HG02759 (cell line): ENCODE results near the gene SCN1B.
A peak's percentile ranks its signal among the peaks of the same experiment; 100 is the strongest.
"Not testable (repeated sequence)": the region's sequence is repeated elsewhere in the genome, so short reads cannot be mapped to it uniquely, and the experiment has no call there.

Experiments
- ATAC-seq: cut with Tn5 transposase; IDR thresholded peaks from one replicate; pipeline ENCODE4 v1.9.1; 2021; ENCODE audit warnings: mild to moderate bottlenecking, moderate library complexity; ENCODE audit not compliant: unreplicated experiment

Gene SCN1B

DNA sequence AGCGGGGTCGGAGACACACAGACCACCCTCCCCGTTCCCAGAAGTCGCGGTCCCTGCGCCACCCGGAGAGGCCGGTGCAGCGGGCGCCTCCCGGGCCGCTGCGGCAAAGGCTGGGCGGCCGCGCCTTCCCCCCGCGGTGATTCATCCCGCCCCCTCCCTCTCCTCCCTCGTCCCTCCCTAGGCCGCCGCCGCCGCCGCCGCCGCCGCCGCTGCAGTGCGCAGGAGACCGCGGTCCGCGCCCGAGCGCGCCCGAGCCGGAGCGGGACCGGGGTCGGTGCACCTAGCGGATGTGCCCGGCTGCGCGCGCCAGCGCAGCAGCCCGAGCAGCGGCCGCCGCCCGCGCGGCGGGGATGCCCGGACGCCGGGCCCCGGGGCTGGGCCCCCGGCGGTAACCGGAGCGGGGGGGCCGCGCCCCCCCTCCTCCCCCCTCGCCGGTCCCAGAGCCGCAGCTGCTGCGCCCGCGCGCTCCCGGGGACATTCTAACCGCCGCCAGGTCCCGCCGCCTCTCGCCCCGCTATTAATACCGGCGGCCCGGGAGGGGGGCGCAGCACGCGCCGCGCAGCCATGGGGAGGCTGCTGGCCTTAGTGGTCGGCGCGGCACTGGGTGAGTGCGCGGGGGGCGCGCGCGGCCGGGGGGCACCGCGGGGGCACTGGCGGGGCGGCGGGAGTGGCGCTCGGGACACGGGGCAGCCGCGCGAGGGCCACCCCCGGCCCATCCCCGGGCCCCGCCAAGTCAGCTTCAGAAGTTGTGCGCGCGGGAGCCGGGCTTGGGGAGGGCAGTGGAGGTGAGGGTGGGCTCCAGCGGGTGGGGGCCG is at the start of gene SCN1B:
SCN1B (plus strand) TSS at position 214 of the 815 bp plus-strand sequence; CDS start at position 565, 351 bp downstream.
- no peak for ATAC-seq

DNA sequence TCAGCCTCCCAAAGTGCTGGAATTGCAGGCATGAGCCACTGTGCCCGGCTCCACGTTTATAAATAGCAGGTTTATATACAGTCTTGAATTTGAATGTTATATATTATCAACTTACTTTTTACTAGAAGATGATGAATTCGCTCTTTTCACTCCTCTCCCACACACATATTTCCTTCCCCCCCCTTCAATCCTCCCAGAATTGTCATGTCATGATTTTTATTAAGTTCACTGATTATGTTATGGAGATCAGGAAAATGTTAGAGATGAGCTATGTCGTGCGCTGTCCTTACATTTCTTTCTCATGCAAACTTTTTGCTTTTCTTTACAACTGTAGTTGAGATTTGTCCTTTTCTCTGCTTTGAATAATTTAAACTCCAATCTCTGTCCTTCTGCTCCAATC is 48.0 kb upstream of the SCN1B start:
- ATAC-seq: no peak

DNA sequence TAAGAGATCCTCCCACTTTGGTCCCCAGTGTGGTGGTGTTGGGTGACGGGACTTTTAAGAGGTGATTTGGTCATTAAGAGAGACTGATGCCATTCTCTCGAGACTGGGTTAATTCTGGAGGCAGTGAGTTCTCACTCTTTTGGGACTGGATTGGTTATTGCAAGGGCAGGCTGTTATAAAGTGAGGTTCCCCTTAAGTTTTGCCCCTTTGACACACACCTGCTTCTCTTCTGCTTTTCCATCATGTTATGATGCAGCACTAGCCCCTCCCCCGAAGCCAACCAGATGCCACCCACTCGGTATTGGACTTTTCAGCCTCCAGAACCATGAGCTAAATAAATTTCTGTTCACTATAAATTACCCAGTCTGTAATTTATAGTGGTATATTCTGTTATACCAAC is 46.5 kb upstream of the SCN1B start:
- no peak for ATAC-seq

DNA sequence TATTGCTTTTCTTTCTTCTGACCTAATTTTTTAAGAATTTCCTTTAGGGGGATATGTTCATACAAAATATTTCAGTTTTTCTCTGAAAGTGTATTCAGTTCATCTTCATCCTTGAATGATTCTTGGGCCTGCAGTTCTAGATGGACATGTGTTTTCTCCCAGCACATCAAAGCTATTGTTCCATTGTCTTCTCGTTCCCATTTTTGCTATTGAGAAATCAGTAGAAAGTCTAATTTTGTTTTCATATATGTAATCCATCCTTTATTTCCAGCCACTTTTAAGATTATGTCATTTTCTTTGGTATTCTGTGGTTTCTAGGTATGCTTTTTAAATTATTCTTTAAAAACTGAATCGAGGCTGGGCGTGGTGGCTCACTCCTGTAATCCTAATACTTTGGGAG is 46.0 kb upstream of the SCN1B start:
- no peak for ATAC-seq

DNA sequence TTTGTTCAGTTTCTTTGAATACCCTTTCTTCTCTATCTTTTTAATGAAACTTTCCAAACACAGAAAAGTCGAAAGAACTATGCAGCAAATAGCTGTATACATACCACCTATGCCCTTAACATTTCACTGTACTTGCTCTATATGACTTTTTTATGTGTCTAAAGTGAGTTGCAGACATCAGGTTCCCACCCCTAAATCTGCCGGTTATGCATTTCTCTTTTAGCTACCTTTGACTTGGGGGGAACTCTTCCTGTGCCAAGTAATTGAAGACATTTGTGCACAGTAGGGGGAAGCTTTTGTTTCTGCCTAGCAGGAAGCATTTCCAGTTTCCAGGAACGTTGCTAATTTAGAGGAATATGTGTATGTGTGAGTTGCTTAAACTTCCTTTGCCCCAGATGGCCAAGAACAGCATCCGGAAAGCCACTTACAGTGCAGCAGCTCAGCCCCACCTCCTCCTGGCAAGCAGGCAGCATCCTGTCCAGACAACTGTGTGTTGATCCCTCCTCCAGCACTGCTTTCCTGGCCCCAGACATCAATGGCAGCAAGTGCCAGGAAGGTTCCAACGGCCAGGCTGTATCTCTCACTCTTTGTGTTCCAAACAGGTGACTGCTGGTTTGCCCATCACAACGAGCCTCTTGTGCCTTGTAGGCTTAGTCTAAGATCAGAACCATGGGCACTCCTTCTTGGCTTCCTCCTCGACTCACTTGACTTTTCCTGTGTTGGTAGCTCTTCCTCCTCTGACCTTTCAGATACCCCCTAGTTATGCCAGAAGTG is 44.8 kb upstream of the SCN1B start:
- no peak for ATAC-seq

DNA sequence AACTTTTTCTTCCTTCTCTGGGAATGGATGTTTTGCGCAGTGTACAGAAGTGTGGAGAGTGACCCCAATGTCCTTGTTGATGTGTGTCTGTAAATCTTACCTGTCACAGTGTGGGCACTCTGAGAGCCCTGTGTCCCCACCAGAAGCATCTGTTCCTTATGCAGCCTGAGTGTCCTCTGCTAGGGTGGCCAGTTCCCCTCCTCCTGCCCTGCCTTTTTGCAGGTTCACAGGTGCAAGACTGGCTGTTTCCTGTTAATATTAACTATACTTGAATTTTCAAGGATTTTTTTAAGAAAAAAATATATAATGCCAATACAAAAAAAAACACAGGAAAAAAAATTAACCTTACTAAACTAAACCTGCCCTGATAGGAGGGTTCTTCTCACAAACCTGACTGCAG is 42.2 kb upstream of the SCN1B start:
- ATAC-seq: no peak

DNA sequence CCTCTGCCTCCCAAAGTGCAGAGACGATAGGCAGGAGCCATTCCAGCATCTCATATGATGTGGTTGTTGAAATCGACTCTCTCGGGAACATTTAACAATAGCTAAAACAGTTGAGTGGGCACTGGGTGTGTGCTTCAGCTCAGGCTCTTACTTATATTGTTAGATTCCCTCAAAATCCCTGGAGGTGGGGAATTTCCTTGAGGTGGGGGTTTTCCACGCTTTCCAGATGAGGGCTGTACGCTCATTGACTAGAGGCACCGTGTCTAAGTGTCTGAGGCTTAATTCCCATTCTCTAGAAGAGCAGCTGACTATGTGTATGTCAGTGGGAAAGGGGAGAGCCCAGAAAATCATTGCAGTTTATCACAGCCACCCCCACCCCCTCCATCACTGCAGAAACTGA is 41.0 kb upstream of the SCN1B start:
- no peak for ATAC-seq

DNA sequence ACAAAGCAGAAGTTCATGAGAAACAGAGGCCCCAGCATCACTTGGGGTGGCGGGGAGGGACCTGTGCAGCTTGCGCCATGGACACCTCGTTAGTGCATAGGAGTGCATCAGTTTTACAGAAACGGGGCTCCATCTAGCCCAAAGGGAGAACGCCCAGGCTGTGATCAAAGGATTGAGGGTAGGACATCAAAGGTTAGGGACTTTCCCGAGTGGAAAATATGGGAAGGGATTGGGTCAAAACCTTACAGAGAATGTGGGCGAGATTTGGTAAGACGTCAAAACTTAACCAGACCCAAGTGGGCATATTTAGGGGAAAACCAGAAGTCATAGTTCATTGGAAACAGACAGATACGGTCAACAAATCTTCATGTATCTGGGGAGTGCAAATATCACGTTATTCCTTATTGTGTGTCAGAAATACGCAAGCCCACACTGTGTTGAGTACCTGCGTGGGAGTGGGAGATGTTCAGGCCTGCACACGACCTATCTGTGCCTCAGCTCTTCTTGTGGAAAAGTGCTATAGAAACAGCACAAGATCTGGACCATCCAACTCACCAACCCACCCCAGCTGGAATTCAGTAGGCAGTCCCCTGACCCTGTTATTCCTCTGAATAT is 39.6 kb upstream of the SCN1B start:
- no peak for ATAC-seq

DNA sequence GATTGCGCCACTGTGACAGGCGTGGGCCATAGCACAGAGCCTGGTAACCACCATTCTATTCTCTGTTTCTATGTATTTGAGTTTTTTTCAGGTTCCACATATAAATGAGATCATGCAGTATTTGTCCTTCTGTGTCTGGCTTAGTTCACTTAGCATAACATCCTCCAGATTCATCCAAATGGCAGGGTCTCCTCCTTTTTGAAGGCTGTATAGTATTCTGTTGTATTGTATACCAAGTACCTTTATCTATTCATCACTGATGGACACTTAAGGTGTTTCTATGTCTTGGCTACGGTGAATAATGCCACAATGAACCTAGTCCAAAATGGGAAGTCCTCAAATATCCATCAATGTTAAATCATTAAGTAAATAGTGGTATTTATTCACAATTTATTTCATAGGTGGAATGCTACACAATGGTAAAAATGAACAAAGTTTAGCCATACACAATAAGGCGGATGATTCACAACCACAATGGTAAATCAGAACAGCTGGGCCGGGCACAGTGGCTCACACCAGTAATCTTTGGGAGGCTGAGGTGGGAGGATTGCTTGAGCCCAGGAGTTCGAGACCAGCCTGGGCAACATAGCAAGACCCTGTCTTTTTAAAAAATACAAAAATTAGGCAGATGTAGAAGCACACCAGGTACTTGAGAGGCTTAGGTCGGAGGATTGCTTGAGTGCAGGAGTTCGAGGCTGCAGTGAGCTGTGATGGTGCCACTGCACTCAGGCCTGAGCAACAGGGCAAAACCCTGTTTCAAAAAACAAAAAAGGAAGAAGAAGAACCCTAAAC is 38.5 kb upstream of the SCN1B start:
- no peak for ATAC-seq

DNA sequence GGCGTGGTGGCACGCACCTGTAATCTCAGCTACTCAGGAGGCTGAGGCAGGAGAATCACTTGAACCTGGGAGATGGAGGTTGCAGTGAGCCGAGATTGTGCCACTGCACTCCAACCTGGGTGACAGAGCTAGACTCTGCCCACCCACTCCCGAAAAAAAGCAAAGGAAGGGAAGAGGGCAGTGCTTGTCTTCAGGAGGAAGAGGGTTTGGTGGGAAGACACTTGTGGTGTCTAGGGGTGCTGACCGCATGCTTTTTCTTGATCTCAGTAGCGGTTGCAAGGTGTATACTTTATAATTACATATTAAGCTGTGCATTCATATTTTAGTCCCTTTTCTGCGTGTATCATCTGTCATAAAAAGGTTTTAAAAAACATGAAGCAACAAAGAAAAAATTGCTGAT is 37.7 kb upstream of the SCN1B start:
- ATAC-seq: not testable (repeated sequence)

DNA sequence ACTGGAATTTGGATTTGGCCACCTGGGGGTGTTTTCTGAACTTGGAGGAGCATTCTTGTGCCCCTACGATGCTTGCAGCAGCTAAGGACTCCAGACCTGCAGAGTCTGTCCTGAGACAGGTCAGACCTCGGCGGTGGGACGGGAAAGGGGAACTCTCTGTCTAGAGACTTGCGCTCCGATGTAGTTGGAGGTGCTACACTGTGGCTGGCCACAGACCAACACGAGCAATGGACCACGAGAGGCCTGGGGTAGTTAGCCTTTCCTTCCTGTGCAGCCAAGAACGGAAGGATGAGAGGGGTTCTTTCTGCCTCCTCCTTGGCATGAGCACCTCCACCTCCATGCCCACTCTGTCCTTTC is 36.0 kb upstream of the SCN1B start:
- no peak for ATAC-seq

DNA sequence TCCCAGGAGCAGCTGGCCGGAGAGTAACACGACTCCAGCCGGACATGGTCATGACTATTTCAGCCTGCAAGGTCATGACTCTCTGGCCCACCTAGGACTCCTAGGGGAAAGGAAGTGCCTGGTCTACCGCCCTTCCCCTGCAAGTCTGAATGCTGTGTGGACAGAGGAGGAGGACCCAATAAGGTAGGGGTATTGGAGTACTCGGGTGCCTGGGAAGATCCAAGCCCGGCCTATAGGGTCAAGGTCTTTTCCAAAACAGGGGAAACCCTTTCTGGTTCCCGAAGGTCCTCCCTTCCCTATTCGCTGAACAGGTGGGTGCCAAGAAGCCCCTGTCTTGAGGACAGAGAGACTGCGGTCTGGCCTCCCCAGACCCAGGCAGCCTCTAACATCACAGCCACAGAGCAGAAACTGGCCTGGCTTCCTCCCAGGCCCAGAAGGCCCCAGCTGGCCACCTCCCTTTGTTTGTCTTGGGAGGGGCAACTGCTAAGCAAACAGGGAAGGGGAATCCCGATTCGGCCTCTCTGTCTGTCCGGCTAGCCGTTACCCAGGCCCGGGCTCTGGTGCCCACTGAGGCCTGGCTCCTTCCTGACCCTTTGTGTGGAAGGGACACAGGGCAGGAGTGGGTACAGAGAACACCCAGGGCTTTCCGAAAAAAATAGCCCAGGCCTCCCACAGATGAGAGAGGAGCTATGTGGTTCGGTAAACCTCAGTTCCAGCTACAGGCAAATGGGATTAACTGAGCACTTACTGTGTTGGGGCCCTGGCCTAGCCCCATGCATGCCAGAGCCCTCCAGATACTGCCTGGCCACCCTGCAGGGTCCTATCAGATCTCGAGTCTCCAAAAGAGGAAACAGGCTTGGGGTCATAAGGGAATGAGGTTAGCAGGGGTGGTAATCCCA is 35.4 kb upstream of the SCN1B start:
- no peak for ATAC-seq

DNA sequence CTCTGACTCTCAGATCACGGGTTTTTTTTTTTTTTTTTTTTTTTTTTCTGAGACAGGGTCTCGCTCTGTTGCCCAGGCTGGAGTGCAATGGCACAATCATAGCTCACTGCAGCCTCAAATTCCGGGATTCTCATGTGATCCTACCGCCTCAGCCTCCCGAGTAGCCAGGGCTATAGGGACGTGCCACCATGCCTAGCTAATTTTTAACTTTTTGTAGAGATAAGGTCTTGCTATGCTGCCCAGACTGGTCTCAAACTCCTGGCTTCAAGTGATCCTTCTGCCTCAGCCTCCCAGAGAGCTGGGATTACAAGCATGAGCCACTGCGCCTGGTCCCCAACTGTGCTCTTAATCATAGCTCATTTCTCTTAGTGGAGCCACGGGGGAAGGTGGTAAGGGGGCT is 34.7 kb upstream of the SCN1B start:
- ATAC-seq: no peak

DNA sequence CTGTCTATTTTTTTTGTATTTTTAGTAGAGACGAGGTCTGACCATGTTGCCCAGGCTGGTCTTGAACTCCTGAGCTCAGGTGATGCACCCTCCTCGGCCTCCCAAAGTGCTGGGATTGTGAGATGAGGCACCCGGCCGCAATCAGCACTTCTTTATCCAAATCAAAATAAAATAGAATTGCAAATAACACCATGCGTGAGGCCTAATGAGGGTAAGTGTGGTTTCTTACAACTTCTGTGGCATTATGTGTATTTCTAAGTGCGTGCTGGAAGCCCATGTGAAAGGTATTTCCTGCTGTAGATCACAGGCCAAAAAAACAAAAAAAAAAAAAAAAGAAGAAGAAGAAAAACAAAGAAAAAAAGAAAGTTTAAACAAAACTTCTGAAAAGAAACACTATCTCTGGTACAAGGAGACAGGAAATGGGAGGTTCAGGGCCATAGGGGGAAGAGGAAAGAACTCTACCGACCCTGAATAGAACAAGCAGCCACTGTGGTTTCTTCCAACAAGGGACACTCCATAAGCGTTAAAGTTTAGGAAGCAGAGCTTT is 33.1 kb upstream of the SCN1B start:
- ATAC-seq: no peak

DNA sequence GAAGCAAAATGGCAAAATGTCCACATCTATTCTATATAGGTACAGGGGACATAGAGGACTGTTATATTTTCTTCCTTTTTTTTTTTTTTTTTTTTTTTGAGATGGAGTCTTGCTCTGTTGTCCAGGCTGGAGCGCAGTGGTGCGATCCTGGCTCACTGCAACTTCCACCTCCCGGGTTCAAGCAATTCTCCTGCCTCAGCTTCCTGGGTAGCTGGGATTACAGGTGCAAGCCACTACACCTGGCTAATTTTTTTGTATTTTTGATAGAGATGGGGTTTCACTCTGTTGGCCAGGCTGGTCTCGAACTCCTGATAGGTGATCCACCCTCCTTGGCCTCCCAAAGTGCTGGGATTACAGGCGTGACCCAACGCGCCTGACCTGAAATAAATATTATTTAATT is 32.0 kb upstream of the SCN1B start:
- not testable (repeated sequence) for ATAC-seq

DNA sequence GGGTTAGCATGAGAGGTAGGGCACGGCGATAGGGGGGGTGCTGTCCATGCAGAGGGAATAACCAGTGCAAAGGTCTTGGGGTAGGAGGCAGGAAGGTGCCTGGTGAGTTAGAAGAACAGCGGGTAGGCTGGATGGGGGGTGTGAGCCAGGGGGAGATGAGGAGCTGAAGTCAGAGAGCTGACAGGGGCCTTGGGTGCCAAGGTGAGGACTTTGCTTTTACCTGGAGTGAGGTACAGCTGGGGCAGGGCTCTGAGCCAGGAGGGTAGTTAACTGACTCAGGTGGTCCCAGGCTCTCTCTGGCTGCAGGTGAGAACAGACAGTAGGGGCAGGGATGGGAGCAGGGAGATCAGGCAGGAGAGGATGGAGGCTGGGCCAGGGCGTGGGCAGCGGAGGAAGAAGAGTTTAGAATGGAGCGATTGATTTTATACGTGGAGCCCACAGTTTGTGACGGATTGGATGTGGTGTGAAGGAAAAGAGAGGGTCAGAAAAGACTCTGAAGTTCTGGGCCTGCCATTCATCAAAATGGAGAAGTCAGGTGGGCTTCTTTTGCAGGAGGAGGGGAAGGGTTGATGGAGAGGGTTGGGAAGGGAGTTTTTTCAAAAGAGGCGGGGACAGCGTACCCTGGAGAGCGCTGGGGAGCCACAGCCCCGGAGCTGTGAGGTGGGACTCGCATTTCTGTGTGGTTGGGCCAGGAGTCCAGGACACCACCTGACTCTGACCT is 31.3 kb upstream of the SCN1B start:
- no peak for ATAC-seq

DNA sequence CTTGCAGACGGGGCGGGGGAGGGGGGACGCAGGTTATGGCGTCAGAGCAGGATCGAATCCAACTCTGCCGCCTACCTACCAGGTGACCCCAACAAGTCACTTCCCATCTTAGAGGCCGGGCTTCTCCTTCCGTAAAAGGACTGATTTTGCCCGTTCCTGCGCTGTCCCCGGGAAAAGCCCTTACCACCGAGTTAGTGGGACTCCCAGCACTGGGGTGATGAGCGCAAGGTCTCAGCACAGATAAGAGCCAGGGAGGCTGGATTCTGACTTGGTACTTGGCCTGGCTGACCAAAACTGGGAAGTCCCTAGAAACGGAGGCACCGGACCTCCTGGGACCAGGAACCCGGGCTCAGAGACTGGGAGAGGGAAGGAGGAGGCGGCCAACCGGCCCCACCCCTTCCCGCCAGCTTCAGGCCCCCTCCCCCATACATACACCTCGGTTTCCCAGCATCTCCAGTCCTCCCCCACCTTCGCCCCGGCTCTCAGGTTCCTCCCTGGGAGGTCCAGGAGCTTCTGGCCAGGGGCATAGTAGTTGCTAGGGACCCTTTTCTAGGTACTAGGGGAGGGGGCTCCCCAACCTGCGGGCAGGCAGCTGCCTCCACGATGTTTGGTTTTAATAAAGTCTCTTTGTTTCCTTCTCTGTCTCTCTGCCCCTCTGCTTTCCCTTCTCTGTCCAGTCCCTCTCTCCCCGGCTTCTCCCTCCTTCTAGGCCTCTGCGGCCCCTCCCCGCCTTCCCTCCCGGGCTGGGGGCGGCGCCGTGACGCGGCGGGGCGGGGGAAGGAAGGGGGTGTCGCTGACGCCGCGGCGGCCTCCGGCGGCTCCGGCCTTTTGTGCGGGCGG is 30.6 kb upstream of the SCN1B start, which contains the start of gene GRAMD1A:
GRAMD1A (plus strand) TSS at position 826 of the 840 bp plus-strand sequence. CDS start 156 bp downstream, outside the sequence.
- peak; percentile 62 for ATAC-seq

DNA sequence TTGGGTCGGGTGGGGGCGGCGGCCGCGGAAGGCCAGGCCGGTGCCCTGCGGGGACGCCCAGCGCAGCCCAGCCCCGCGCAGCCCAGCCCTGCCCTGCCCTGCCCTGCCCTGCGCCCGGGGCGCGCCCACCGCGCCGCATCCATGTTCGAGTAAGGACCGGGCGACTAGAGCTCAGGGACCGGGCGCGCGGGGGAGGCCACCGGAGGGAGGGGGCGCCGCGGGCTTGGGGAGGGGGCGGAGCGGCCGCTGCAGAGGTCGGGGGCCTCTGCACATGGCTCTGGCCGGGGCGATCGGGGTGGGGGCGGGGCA is 30.0 kb upstream of the SCN1B start:
- ATAC-seq: peak; percentile 8
